Glutamatergic neuron (in vitro differentiated cells): Measurements from ENCODE around the gene DUOXA2. TPM values are rescaled to one million over a fixed set of nuclear protein-coding genes. Genes with fewer than 3 reads are reported as not detected.
"Not testable (repeated sequence)": the region's sequence is repeated elsewhere in the genome, so short reads cannot be mapped to it uniquely, and the experiment has no call there.

Source experiments
- DNase-seq: peaks from one replicate; pipeline ENCODE4 v3.0.0; 2022
- H3K27ac Mint-ChIP-seq: one replicate; pipeline ENCODE4 v1.8.0; 2020; ENCODE audit warnings: mild to moderate bottlenecking, mixed read lengths, inconsistent platforms; ENCODE audit not compliant: unreplicated experiment
- H3K27me3 Mint-ChIP-seq: one replicate; pipeline ENCODE4 v1.8.0; 2020; ENCODE audit warnings: mild to moderate bottlenecking, moderate library complexity, mixed read lengths, inconsistent platforms; ENCODE audit not compliant: unreplicated experiment
- H3K36me3 Mint-ChIP-seq: one replicate; pipeline ENCODE4 v1.8.0; 2020; ENCODE audit warnings: mild to moderate bottlenecking, mixed read lengths, inconsistent platforms; ENCODE audit not compliant: unreplicated experiment
- H3K4me1 Mint-ChIP-seq: one replicate; pipeline ENCODE4 v1.8.0; 2020; ENCODE audit warnings: mild to moderate bottlenecking, low read depth, mixed read lengths, inconsistent platforms; ENCODE audit not compliant: unreplicated experiment
- H3K4me3 Mint-ChIP-seq: one replicate; pipeline ENCODE4 v1.8.0; 2020; ENCODE audit warnings: mild to moderate bottlenecking, mixed read lengths, inconsistent platforms; ENCODE audit not compliant: unreplicated experiment
- H3K9me3 Mint-ChIP-seq: one replicate; pipeline ENCODE4 v1.8.0; 2020; ENCODE audit warnings: mild to moderate bottlenecking, moderate library complexity, mixed read lengths, inconsistent platforms; ENCODE audit not compliant: unreplicated experiment
- total RNA-seq: library from RNA; stranded (reverse); fragmentation: NEBNext Ultra II Directional; extraction: Animal tissue kit (Norgen Biotek cat#: 25700); gene quantifications from one replicate; pipeline ENCODE4 v1.2.1, GENCODE V29; 2021; ENCODE audit not compliant: unreplicated experiment
- TF ChIP-seq, protein P1 (sequence below): fragments of 200-600 bp; sonication (generic); IDR thresholded peaks from one replicate; pipeline ENCODE4 v1.5.0; 2021; ENCODE audit not compliant: partially characterized antibody, unreplicated experiment

DUOXA2 gene
- total RNA-seq, 1 donor from 2014 or later, result not detected

DNA sequence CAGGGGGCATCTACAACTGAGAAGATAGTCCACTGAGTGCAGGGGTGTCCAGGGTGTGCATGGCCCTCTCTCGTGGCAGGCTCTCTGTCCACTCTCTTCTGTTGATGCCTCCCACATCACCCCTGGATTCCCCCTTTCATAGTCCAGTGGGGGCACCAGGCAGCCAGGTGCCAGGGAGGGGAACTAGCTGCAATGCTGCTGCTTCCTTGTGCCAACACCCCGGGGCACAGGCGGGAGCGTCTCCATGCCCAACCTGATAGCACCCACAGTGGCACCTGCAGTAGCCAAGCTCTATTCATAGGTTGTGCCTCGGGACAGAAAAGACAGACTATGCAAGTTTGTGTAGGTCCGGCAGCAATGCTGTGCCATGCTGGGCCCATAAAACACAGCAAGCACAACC, 11.9 kb upstream of the DUOXA2 start:
- TF ChIP-seq, protein P1, sequence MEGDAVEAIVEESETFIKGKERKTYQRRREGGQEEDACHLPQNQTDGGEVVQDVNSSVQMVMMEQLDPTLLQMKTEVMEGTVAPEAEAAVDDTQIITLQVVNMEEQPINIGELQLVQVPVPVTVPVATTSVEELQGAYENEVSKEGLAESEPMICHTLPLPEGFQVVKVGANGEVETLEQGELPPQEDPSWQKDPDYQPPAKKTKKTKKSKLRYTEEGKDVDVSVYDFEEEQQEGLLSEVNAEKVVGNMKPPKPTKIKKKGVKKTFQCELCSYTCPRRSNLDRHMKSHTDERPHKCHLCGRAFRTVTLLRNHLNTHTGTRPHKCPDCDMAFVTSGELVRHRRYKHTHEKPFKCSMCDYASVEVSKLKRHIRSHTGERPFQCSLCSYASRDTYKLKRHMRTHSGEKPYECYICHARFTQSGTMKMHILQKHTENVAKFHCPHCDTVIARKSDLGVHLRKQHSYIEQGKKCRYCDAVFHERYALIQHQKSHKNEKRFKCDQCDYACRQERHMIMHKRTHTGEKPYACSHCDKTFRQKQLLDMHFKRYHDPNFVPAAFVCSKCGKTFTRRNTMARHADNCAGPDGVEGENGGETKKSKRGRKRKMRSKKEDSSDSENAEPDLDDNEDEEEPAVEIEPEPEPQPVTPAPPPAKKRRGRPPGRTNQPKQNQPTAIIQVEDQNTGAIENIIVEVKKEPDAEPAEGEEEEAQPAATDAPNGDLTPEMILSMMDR, result no peak
- Mint-ChIP-seq H3K4me3 (no peak overlapping the region), H3K4me1 (no peaks in the 10 kb centered on the region), H3K27me3 (peaks cover 3% of the 10 kb centered on the region), H3K36me3 (no peaks in the 10 kb centered on the region), H3K27ac (no peak overlapping the region), H3K9me3 (peaks cover 3% of the 10 kb centered on the region)
- no peak for DNase-seq

DNA sequence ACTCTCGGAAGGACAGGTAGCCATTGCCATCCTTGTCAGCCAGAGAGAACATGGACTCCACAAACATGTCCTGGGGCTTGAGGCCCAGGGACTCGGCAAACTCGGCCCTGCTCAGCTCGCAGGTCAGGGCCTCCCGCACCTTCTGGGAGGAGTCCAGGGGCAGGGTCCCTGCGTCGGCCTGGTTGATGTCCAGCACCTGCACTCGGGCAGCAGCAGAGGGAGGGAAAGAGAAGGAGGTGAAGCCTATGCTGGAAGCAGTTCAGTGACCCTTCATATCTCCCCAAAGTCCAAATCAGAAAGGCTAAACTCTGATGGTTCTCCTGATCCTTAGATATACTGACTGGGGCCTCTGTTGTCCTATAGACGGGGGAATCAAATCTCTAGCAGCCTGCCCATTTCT, 10.0 kb upstream of the DUOXA2 start:
- not testable (repeated sequence) for H3K9me3 Mint-ChIP-seq, H3K4me3 Mint-ChIP-seq, H3K4me1 Mint-ChIP-seq, DNase-seq, H3K27ac Mint-ChIP-seq, H3K36me3 Mint-ChIP-seq, H3K27me3 Mint-ChIP-seq

DNA sequence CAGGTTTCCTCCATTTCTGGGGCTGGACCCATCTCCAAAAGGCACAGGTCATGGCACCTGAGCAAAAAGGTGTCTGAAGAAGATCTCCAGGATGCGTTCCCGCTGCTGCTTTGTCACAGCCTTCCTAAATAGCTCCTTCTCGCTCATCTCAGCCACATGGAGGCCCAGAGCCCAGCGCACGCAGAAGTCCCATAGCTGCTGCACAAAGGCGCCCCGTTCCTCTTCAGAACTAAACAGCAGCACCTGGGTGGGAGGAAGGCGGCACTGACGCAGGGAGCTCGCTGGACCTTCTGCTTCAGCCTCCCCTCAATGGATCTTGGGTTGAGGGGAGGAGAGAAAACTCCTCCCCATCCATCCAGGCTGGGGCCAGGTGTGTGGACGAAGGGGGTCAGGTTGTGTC, 8.5 kb upstream of the DUOXA2 start:
- peaks cover 11% of the 10 kb centered on the region for H3K27me3 Mint-ChIP-seq
- TF ChIP-seq, protein P1, result no peak
- no peak for DNase-seq
- H3K4me1 Mint-ChIP-seq, result no peaks in the 10 kb centered on the region
- H3K27ac Mint-ChIP-seq, result no peak overlapping the region
- peaks cover 3% of the 10 kb centered on the region for H3K9me3 Mint-ChIP-seq
- no peak overlapping the region for H3K4me3 Mint-ChIP-seq
- H3K36me3 Mint-ChIP-seq, result no peaks in the 10 kb centered on the region

DNA sequence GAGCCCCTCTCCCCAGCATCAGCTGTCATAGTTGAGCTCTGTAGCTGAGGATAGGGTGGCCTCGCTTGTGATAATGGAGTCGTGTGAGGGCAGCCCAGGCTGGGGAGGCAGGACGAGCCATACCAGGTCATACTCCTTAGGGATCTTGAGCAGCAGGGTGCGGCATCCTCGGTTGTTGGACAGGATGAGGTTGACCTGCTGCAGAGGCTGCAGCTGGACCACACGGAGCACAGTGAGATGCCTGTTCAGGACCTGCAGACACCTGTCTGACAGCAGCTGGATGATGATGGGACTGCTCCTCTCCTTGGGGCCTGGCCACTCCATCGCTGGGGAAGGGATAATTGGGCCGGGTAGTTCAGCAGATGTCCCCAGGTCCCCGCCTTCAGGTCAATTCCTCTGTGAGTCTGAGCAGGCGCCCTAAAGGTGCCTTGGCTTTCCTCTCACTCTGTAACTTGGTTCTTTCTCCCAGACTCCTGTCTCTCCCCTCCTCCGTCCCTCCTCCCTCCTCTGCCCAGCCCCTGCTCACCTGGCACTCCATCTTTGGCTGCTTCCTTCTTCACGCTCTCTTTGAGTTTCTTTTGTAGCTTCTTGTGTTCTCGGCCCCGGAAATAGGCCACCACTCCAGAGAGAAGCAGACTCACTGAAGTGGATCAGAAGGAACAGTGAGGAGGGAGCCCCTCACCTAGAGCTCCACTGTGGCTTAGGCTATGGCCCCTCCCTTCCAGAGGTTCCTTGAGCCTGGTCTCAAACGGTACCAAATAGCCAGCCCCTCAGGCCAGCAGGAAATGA, 7.9 kb upstream of the DUOXA2 start:
- no peak overlapping the region for H3K27ac Mint-ChIP-seq
- peaks cover 3% of the 10 kb centered on the region for H3K9me3 Mint-ChIP-seq
- H3K36me3 Mint-ChIP-seq, result no peaks in the 10 kb centered on the region
- H3K4me1 Mint-ChIP-seq, result no peaks in the 10 kb centered on the region
- peaks cover 11% of the 10 kb centered on the region for H3K27me3 Mint-ChIP-seq
- no peak overlapping the region for H3K4me3 Mint-ChIP-seq
- TF ChIP-seq, protein P1, result no peak
- no peak for DNase-seq

DNA sequence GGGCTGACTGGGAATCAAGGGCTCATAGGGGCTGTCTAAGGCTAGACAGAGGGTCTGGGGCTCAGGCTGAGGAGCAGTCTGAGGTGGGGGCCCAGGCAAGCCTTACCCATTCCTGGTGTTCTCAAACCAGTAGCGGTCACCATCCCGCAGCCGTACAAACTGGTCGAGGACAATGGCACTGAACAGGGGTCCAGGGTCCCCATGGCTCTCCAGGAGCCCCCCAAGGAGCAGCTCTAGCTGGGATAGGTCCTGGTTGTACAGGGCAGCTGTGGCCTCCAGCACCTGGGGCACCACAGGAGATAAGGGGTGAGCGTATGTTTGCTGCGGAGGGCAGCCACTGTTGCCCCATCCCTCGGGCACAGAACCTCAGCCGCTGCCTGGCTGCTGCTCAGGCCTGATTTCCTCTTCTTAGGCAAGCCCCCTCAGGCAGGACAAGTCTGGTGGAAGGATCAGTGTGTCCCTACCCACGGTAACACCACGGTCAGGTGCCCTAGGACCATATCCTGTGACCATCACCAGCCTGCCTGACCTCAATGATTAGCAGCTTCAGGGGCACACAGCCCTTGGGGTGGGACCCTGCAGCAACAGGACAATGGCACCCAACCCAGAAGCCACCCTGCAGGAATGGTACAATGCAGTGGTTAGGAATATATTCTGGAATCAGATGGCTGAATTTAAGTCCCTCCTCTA, 6.0 kb upstream of the DUOXA2 start:
- Mint-ChIP-seq H3K27me3 (peaks cover 22% of the 10 kb centered on the region), H3K4me1 (no peaks in the 10 kb centered on the region), H3K4me3 (no peak overlapping the region), H3K27ac (no peak overlapping the region), H3K36me3 (no peaks in the 10 kb centered on the region), H3K9me3 (peaks cover 6% of the 10 kb centered on the region)
- TF ChIP-seq, protein P1, result no peak
- DNase-seq, result no peak
